Measurements from ENCODE around the gene PHF2. TPM values are rescaled to one million over a fixed set of nuclear protein-coding genes. Genes with fewer than 3 reads are reported as not detected.
A peak's percentile ranks its signal among the peaks of the same experiment; 100 is the strongest.

PHF2 gene
- total RNA-seq, 1 donor: 12.9 TPM

DNA sequence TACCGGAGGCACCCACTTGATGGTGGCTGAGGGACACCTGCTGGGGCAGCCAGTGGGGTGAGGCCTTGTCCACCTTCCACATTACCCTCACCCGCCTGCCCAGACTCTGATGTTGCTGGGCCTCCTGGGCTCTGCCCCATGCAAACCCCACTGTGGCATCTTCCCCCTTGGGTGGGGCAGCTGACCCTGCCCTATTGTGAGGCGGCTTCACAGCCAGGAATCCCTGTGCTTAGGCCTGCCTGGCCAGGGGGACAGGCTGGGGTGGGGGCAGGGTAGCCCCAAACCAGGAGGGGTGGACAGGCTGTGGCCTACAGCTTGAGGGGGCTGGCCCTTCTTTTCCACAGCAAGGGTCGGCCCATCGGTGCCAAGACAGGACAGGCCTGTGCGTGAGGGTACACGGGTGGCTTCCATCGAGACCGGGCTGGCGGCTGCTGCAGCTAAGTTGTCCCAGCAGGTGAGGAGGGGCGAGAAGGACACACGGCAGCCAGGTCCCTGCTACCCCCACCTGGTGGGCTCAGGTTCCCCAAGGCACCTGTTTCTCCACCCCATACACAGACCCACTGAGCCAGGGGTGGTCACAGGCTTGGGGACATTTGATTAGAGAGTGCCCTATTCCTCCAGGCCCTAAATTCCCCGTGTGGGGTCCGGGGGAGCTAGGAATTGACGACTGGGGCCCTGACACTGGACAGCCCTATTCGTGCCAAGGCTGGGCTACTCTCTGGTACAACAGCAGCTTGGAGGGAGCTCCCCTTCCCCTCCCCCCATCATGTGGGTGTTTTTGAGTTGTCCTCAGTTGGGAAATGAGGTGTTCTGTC, 99.2 kb downstream of the PHF2 start:
- no peak for DNase-seq (ENCODE audit: low read depth in 2 of 3, low spot score in 2 of 3)

DNA sequence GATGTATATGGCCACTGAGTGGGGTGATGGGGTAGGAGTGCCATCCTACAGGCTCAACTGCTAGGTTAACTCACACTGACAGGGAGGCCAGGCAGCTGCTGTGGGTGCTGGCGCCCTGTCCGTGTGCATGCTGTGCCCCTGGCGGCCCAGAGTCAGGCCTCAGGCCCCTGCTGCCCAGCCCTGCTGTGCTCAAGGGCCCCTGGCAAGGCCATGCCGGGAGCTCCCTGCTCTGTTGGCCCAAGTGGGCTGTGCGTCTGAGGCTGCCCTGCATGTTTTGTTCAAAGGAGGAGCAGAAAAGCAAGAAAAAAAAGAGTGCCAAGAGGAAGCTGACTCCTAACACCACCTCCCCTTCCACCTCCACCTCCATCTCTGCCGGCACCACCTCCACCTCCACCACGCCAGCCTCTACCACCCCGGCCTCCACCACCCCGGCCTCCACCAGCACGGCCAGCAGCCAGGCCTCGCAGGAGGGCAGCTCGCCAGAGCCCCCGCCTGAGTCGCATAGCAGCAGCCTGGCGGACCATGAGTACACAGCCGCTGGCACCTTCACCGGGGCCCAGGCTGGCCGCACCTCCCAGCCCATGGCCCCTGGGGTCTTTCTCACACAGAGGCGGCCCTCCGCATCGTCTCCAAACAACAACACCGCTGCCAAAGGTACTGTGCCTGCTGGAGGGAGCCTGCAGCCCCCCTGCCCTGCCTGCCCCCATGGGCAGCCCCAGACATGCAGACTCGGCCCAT, 100.1 kb downstream of the PHF2 start:
- DNase-seq (ENCODE audit: low read depth in 2 of 3, low spot score in 2 of 3): no peak

DNA sequence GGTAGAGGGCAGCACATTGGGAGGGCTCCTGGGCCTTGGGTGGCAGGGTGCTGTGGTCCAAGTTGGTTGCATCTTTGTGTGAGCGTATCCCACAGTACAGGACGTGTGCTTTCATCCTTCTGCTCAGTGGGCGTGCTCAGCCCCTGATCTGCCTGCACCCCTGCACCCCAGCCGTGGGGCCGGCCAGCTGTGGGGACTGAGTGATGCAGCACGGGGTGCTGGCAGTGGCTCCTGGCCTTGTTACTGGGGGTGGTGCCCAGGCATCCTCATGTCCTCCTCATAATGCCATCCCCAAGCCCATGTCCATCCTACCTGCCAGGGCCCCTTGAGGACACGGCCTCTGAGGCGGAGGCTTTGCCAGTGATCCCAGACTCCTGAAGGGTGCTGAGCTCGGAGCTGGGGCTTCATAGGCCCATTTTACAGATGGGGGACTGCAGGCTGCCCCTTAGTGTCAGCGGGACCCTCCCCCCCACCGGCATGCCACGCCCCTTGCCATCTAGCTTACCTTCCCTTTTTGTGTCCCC, 100.7 kb downstream of the PHF2 start:
- DNase-seq (ENCODE audit: low read depth in 2 of 3, low spot score in 2 of 3): no peak

DNA sequence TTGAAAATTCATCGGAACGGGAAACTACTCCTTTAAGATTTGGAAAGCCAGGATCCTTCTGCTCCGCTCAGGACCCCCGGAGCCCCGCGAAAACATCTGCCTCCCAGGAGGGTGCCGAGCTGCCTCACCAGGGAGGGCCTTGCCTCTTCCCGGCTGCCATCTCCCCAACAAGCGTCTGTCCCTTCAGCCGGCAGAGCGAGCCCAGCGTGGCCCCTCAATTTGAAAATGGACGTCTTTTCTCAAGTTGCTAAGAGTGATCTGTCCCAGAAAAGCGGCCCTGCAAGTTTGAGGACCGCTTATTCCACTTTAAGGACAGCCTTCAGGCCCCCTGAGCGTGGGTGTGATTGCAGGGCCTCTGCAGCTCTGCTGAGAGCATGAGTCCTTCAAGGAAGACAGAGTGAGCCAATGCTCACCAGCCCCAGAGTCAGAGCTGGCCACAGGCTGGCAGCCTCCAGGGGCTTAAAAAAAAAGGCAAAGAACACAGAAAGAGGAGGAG, 101.3 kb downstream of the PHF2 start:
- no peak for DNase-seq (ENCODE audit: low read depth in 2 of 3, low spot score in 2 of 3)

DNA sequence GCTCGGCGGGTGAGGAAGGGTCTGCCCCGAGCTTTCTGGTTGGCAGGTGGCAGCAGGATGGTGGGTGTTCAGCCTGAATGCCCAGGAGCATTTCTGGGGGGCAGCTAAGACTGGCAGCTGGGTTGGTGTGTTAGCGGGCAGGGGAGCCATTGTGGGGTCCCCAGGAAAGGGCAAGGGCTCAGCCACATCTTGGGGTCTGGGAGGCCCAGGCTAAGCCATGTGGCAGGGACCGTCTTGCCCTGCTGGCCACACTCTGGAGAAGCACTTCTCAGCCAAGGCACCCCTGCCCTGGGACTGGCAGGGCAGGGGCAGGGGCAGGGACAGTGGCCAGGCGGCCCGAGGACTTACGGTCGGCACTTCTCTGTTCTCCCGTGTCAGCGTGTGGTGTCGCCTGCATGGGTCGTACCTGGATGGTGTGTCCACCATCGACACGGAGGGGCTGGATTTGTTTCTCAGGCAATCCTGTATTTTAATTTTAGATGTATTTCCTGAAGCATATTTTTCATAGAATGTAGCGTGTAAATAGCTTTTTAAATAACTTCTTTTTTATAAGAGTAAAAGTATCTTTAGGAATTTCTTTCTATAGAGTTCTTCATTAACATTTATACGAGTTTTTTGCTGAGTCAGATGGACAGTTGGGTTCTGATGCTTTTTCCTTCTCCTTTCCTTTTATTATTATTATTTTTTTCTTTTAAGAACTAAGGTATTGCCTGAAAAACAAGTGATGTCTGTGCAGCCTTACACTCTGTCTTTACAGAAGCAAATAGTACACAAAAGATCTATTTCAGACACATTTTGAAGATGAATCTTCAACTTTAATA, 102.0 kb downstream of the PHF2 start:
- DNase-seq (ENCODE audit: low read depth in 2 of 3, low spot score in 2 of 3): no peak

DNA sequence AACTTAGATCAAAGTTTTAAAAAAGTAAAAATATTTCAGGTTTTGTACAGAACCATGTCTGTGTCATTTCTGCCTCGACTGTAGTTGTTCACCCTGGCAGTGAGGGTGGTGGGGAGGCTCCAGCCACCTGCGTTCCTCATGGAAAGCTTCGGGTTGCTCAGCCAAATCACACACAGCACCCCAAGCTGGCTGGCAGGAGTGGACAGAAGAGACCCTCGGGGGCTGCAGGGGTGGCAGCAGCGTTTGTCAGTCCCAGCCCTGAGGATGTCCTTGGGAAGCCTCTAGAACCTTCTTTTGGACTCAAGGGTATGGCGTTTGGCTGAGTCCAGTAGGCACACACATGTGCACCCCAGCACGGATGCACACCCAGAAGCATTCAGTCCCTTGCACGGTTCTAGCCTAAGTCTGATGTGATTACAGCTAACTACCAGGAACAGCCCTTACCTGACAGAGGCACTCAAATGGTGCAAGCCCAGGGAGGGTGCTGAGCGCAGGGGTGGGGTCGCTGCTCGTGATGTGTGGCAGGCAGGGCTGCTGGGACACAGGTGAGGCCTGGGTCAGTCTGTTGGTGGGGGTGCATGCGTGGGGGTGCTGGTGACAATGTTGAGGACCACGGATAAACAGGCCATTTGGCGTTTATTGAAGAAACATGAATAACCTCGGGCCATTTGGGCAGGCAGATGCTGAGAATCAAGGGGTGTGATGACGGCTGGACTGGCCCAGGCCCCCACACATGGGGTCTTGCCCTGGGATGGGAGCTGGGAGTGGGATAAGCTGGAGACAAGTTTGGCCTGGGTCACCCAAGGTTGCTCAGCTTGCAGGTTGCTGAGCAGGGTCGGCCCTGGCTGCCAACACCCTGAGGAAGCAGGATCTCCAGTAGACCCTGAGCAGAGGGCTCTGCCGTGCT, 103.4 kb downstream of the PHF2 start:
- no peak for DNase-seq (ENCODE audit: low read depth in 2 of 3, low spot score in 2 of 3)

DNA sequence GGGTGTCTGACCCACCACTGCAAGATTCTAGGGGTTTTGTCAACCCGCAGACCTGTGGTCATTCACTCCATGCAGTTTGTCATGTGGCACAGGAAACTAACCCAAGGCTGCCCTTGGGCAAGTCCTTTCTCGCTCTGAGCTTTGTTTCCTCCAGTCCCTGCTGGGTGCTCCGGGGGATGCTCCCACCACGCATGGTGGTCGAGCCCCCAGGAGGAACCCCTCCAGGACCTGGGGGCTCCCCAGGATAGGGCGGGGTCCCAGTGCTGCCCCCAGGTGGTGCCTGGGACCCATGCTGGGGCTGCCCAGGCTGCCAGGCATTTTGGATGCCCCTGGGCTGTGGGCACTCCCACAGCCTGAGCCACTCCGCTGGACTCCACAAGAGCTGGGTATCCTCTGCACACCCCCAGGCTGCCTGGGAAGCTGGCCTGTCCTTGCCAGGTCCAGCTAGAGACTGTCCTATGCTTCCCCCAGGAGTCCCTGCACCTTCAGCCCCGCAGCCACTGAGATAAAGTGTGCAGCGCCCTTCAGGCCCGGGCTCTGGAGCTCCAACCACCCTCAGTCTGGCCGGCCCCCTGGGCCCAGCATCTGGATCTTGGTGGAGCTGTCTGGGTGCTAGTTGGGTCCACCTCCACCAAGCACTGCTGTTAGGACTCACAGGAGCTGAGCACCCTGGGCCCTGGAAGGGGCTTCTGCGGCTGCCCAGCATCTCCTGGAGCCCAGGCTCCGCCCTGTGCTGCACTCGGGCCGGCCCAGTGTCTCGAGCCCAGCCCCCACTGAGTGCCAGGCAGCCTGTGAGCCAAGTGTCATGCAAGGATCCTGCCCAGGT, 104.3 kb downstream of the PHF2 start:
- DNase-seq (ENCODE audit: low read depth in 2 of 3, low spot score in 2 of 3): no peak

DNA sequence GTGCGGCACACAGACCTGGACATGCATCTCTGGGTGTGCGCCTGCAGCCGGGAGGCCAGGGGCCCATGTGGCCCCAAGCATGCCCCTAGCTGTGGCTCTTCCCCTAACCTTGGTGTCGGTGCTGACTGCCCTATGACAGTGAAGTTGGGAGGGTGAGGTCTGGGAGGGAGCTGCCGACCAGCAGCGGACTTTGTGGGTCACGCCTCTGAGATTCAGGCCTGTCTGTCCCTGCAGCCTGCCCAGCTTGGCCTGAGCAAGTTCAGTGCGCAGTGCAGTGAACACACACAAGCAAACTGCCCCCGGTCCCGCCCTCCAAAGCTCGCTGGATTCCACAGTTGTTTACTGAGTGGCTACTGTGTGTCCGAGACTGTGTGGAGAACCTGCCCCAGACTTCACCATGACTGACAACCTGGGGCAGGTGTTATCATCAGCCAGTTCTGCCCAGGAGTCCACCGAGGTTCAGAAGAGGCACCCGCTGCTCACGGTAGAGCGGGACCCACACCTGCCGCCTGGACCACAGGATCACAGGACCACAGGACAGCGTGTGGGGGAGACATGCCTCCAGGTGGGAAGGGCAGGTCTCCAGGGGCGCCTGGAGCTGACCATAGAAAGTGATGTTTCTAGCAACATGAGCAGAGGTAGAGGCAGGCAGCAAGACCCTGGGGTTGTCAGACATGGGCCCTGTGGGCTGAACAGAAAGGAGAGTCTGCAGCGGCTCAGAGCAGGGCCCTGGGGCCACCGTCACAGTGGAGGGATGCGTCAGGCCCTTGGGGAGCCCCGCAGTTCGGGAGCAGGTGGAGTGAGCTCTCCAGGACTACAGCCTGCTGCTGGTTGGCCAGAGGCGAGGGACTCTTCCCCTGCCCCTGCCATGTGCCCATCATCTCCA, 105.1 kb downstream of the PHF2 start:
- no peak for DNase-seq (ENCODE audit: low read depth in 2 of 3, low spot score in 2 of 3)

DNA sequence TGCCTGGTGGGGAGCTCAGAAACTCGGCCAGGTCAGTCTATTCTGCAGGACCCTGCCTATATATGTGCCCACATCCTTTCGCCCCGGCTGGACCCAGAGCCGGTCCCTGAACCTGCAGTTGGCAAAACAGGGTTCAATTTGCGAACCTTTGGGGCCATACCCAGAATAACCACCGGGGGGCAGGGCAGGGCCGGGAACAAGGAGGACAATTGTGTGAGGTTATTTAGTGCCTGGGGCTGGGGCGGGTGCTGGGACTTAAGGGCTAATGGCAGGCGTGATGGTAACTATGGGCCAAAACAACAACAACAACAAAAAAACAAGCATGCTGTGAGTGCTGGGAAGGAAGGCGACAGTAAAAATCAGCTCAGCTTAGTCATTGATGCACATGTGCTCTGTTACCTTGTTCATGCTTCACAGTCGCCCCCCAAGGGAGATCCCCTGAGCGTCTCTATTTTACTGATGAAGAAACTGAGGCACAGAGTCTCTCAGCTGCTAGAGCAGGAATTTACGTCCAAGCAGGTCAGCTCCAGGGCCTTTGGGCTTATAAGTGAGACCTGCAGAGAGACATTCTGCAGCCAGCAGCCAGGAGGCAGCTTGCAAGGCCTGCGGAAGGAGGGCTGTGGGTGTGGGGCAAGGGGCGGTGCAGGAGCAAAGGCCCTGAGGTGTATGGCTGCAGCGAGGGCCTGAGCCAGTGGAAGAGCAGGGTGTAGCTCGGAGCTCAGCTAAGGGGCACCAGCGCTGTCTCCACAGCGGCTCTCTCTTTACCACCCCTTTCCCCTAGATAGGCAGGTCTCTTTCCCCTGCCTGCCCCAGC, 106.0 kb downstream of the PHF2 start:
- peak; percentile 14 to 65 (median 42) for DNase-seq (ENCODE audit: low read depth in 2 of 3, low spot score in 2 of 3)

DNA sequence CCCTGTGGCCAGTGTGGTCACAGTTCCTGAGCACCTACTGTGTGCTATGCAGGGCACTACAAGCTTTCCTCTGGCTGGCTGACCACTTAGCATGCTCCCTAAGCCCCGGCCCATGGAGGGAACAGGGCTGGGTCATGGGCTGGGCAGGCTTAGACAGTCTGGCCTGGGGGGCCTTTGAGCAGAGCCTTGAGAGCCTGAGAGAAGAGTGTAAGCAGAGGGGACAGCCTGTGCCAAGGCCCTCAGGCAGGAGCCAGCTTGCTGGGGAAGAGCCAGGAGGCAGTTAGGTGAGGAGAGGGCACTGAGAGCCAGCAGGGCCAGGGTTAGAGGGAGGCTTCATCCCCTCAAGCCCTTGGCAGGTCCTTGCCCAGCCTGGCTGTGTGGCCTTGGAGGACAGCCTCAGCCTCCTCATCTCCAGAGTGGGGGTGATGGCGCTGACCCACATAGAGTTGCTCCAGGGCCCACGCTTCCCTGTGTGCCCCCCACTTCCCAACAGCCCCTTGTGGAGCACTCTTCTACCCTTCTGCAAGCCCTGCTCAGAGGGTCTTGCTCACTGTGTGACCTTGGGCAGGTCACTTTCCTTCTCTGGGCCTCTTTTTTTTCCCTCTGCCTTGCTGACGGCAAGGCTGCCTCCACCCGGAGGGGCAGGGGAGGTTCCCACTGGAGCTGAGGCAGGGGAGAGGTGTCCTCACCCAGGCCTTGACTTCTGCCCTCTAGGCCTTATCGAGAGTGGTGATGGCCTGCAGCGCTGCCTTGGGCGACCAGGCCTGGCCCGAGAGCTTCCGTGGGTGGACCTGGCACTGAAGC, 107.1 kb downstream of the PHF2 start:
- DNase-seq (ENCODE audit: low read depth in 2 of 3, low spot score in 2 of 3): no peak

DNA sequence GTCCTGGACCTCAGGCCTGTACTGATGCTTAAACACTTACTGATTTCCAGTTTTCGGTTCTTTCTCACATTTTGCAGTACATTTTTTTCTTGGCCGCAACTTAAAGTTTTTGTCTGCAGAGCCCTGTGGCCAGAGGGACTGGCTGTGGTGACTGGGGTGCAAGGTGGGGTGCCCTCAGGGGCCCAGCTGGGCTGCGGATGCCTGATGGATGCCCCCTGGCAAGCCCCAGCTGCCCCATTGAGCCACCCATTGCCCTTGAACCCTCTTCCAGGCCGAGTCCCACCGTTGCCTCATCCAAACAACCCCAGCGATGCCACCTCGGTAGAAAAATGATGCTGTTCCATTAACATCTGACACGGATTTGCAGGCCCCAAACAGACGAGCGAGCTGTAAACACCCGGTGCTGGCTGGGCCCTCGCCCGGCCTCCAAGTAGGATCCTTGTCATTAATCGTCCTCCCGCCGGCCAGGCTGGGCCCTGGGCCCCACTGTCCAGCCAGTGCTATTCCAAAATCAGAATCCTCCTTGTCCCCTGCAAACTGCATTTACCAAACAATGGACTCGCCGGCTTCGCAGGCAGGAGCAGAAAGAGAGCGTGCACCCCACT, 107.9 kb downstream of the PHF2 start:
- no peak for DNase-seq (ENCODE audit: low read depth in 2 of 3, low spot score in 2 of 3)

DNA sequence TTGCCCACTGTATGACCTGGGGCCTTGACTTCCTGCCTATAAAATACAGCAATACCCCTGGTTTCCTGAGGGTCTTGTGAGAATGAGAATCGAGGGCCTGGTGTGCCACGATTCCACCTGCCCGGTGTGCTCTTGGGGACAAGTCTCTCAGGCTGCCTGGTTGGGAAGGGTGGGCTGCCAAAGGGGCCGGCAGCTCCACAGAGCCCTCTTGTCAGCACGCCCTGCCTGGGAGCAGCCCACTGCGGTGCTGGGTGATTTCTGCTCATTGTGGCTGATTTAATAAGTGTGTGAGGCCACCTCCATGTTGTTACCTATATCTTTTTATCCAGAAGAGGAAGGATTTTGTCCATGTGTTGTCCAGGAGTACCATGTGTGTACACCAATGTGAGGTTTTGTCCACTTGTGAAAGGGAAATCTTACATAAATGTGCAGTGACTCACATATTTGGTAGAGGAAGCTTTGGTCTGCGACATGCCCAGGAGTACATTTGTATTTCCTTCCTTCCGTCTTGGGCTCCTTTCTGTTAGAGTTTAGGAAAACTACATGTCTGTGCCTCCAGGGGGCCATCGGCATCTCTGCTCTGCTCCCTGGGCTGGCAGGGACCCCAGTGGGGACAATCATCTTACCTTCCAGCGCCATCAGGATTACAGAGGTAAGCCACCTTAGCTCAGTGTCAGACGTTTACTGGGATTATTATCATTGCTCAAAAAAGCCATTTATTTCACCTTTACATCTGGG, 108.6 kb downstream of the PHF2 start:
- peak in 2 of 3 donors; percentile 18 to 31 for DNase-seq (ENCODE audit: low read depth in 2 of 3, low spot score in 2 of 3)

DNA sequence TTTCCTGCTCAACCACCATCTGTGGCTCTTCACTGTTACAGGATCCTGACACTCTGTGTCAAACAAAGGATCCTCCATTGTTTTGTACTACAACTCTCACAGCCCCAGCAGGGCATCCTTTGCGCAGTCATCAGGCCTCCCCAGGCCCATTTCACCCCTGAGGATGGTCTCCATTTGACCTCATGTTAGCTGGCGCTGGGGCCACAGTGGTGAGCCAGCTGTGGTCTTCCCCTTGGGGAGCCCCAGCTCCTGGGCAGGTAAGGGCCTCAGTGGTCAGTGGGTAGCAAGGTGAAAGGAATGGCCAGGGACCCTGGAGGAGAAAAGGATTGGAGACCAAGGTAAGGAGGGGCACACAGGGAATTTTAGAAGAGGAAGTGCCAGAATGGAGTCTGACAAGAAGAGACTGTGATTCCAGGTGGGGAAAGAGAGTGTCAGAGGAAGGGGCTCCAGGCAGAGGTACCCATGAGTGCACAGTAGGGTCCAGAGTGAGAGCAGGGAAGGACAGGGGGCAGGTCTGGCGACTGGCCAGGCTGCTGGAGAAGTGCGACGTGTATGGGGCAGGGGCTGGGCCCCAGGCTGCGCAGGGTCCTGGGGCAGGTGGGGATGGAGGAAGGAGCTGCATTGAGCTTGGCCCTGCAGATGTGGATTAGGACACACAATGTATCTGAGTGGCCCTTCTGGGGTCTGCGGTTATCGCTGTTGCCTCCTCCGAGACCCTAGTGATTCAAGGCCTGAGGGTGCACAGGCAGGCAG, 109.9 kb downstream of the PHF2 start:
- DNase-seq (ENCODE audit: low read depth in 2 of 3, low spot score in 2 of 3): no peak

DNA sequence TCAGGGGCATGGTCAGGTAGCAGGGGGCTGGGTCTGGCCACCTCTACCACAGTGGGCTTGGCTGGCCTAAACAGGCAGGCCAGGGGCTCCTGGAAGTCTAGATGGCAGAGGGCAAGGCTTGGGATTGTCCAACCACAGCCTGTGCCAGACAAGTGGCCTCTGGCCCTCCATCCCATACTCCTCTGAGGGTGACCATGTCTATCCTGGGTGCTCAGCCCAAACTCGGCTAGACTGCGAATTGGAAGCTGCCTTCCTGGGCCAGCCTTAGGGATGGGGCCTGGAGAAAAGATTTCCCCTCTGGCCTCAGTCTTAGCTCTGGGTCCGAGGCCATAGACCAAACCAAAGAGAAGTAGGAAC, 110.5 kb downstream of the PHF2 start:
- DNase-seq (ENCODE audit: low read depth in 2 of 3, low spot score in 2 of 3): no peak

DNA sequence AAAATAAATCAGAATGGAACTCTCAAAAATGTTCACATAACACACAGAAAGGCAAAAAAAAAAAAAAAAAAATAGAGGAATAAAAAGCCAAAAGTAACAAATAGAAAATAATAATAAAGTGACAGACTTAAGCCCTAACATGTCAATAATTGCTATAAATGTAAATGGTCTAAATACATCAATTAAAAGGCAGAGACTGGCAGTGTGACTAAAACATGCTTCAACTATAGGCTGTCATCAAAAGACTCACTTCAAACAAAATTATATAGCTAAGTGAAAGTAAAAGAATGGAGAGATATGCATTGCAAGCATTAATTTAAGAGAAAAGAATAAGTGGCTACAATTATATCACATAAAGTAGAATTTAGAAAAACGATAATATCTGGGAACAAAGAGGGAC, 114.2 kb downstream of the PHF2 start:
- DNase-seq (ENCODE audit: low read depth in 2 of 3, low spot score in 2 of 3): no peak

All from hematopoietic multipotent progenitor cell (in vitro differentiated cells).